Parathyroid adenoma (tissue), 2 donors: ENCODE data around the gene ANO5.

Experiments used
- H2AFZ ChIP-seq: fragments of 300-600 bp; sonication (generic); one replicate; pipeline ENCODE4 v1.7.0; 2017; ENCODE audit warnings: antibody characterized with exemption, mild to moderate bottlenecking
- H3K27ac ChIP-seq: fragments of 300-600 bp; sonication (generic); one replicate; pipeline ENCODE4 v1.7.0; 2017
- H3K27me3 ChIP-seq: fragments of 300-600 bp; sonication (generic); one replicate; pipeline ENCODE4 v1.7.0; 2017; ENCODE audit warnings: low read length; ENCODE audit not compliant: control insufficient read depth, insufficient read depth
- H3K36me3 ChIP-seq: fragments of 300-600 bp; sonication (generic); one replicate; pipeline ENCODE4 v1.7.0; 2017; ENCODE audit warnings: low read length; ENCODE audit not compliant: control insufficient read depth, insufficient read depth
- H3K4me1 ChIP-seq: fragments of 300-600 bp; sonication (generic); one replicate; pipeline ENCODE4 v1.7.0; 2017; ENCODE audit warnings: control low read depth
- H3K4me2 ChIP-seq: fragments of 300-600 bp; sonication (generic); one replicate; pipeline ENCODE4 v1.7.0; 2017; ENCODE audit warnings: low read length
- H3K4me3 ChIP-seq: fragments of 300-600 bp; sonication (generic); one replicate; pipeline ENCODE4 v1.7.0; 2017; ENCODE audit warnings: low read depth, low read length
- H3K79me2 ChIP-seq: fragments of 300-600 bp; sonication (generic); one replicate; pipeline ENCODE4 v1.7.0; 2017; ENCODE audit warnings: control low read depth
- H3K9ac ChIP-seq: fragments of 300-600 bp; sonication (generic); one replicate; pipeline ENCODE4 v1.7.0; 2017; ENCODE audit warnings: mild to moderate bottlenecking
- H3K9me3 ChIP-seq: fragments of 300-600 bp; sonication (generic); one replicate; pipeline ENCODE4 v1.7.0; 2017; ENCODE audit warnings: low read length; ENCODE audit not compliant: control insufficient read depth
- CTCF ChIP-seq: fragments of 300-600 bp; sonication (generic); IDR thresholded peaks from one replicate; pipeline ENCODE4 v1.7.0; 2017; ENCODE audit warnings: antibody characterized with exemption, mild to moderate bottlenecking
- donor health status: primary hyperparathyroidism.

Gene ANO5

GRCh38 chr11:22192289-22192641 lies 620 bp upstream of the ANO5 start:
- H3K9ac ChIP-seq = no peak overlapping the region
- peak; percentile 8 for TF ChIP-seq CTCF
- peak overlapping the region; percentile 89 for H2AFZ ChIP-seq
- no peaks in the 10 kb centered on the region for H3K9me3 ChIP-seq
- no peaks in the 10 kb centered on the region for H3K36me3 ChIP-seq
- H3K4me2 ChIP-seq = peak overlapping the region; percentile 78
- no peaks in the 10 kb centered on the region for H3K27me3 ChIP-seq
- peaks cover 2% of the 10 kb centered on the region for H3K4me1 ChIP-seq
- peak overlapping the region; percentile 64 for H3K27ac ChIP-seq
- no peaks in the 10 kb centered on the region for H3K79me2 ChIP-seq
- H3K4me3 ChIP-seq = peak overlapping the region; percentile 62

- peak overlapping the region; percentile 89 for H2AFZ ChIP-seq
- H3K79me2 ChIP-seq = peaks cover 2% of the 10 kb centered on the region
- H3K36me3 ChIP-seq = no peaks in the 10 kb centered on the region
- H3K4me1 ChIP-seq = peaks cover 2% of the 10 kb centered on the region
- no peaks in the 10 kb centered on the region for H3K27me3 ChIP-seq
- no peak overlapping the region for H3K9ac ChIP-seq
- H3K27ac ChIP-seq = peak overlapping the region; percentile 64
- H3K4me2 ChIP-seq = peak overlapping the region; percentile 78
- H3K4me3 ChIP-seq = peak overlapping the region; percentile 62
- no peaks in the 10 kb centered on the region for H3K9me3 ChIP-seq
- no peak for TF ChIP-seq CTCF
Observed at GRCh38 chr11:22193348-22194051, 615 bp downstream of the ANO5 start.

- Histone ChIP-seq H3K27ac (no peak overlapping the region), H2AFZ (no peak overlapping the region), H3K4me2 (no peak overlapping the region), H3K4me3 (peak overlapping the region; percentile 62), H3K36me3 (no peaks in the 10 kb centered on the region), H3K79me2 (peaks cover 2% of the 10 kb centered on the region), H3K4me1 (peaks cover 8% of the 10 kb centered on the region), H3K9ac (no peak overlapping the region), H3K9me3 (no peaks in the 10 kb centered on the region), H3K27me3 (no peaks in the 10 kb centered on the region)
- no peak for TF ChIP-seq CTCF
Observed at GRCh38 chr11:22194306-22194705, 1.4 kb downstream of the ANO5 start.

- no peak overlapping the region for H3K9ac ChIP-seq
- H3K4me3 ChIP-seq = no peak overlapping the region
- no peak overlapping the region for H3K4me2 ChIP-seq
- no peak overlapping the region for H3K27ac ChIP-seq
- peaks cover 9% of the 10 kb centered on the region for H3K4me1 ChIP-seq
- no peaks in the 10 kb centered on the region for H3K9me3 ChIP-seq
- no peak overlapping the region for H2AFZ ChIP-seq
- no peaks in the 10 kb centered on the region for H3K27me3 ChIP-seq
- peaks cover 2% of the 10 kb centered on the region for H3K79me2 ChIP-seq
- no peaks in the 10 kb centered on the region for H3K36me3 ChIP-seq
- TF ChIP-seq CTCF = no peak
Observed at GRCh38 chr11:22194907-22195306, 2.0 kb downstream of the ANO5 start.
